WERI-Rb-1 (cell line): ENCODE measurements around the gene CNTNAP2.
A peak's percentile ranks its signal among the peaks of the same experiment; 100 is the strongest.

Source experiments
- DNase-seq: peaks from one replicate; pipeline ENCODE4 v3.0.0-alpha.2; 2020
- H3K27ac ChIP-seq: fragments of 250-450 bp; sonication (Bioruptor Pico); 2 replicates; pipeline ENCODE4 v1.5.1; 2020; ENCODE audit warnings: mild to moderate bottlenecking, moderate library complexity
- H3K27me3 ChIP-seq: fragments of 250-450 bp; sonication (Bioruptor Pico); 2 replicates; pipeline ENCODE4 v1.5.1; 2021; ENCODE audit warnings: mild to moderate bottlenecking, low read depth, moderate library complexity; ENCODE audit not compliant: insufficient read depth, severe bottlenecking
- H3K36me3 ChIP-seq: fragments of 250-450 bp; sonication (Bioruptor Pico); 2 replicates; pipeline ENCODE4 v1.5.1; 2020; ENCODE audit warnings: mild to moderate bottlenecking, moderate library complexity
- H3K4me3 ChIP-seq: 2 replicates; pipeline ENCODE4 v1.5.1; 2011; ENCODE audit warnings: low read depth, mild to moderate bottlenecking, control low read depth, low read length
- H3K9me3 ChIP-seq: fragments of 250-450 bp; sonication (Bioruptor Pico); 2 replicates; pipeline ENCODE4 v1.5.1; 2021; ENCODE audit warnings: mild to moderate bottlenecking, moderate library complexity; ENCODE audit not compliant: severe bottlenecking
- TF ChIP-seq, protein P1 (sequence below): IDR thresholded peaks from 2 replicates; pipeline ENCODE4 v1.5.1; 2011; ENCODE audit warnings: low read depth, mild to moderate bottlenecking, control low read depth, inconsistent platforms, low read length

CNTNAP2 gene

DNA sequence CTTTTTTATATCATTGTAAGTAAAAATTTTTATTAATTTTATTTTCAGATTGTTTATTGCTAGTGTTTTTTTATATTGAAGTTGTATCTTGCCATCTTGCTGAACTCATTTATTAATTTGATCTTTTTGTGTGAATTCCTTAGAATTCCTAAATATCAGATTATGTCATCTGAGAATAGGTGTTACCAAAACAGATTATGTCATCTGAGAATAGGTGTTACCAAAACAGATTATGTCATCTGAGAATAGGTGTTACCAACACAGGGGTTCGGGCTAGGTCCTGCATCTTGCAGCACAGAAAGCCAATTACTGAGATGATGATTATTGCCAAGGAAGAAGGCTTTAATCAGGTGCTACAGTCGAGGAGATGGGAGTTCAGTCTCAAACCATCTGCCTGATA is 383.4 kb downstream of the CNTNAP2 start:
- H3K4me3 ChIP-seq, result no peak overlapping the region
- no peaks in the 10 kb centered on the region for H3K27me3 ChIP-seq
- peaks cover 12% of the 10 kb centered on the region for H3K9me3 ChIP-seq
- no peak overlapping the region for H3K27ac ChIP-seq
- no peak for DNase-seq
- no peaks in the 10 kb centered on the region for H3K36me3 ChIP-seq
- TF ChIP-seq, protein P1, sequence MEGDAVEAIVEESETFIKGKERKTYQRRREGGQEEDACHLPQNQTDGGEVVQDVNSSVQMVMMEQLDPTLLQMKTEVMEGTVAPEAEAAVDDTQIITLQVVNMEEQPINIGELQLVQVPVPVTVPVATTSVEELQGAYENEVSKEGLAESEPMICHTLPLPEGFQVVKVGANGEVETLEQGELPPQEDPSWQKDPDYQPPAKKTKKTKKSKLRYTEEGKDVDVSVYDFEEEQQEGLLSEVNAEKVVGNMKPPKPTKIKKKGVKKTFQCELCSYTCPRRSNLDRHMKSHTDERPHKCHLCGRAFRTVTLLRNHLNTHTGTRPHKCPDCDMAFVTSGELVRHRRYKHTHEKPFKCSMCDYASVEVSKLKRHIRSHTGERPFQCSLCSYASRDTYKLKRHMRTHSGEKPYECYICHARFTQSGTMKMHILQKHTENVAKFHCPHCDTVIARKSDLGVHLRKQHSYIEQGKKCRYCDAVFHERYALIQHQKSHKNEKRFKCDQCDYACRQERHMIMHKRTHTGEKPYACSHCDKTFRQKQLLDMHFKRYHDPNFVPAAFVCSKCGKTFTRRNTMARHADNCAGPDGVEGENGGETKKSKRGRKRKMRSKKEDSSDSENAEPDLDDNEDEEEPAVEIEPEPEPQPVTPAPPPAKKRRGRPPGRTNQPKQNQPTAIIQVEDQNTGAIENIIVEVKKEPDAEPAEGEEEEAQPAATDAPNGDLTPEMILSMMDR, result no peak

DNA sequence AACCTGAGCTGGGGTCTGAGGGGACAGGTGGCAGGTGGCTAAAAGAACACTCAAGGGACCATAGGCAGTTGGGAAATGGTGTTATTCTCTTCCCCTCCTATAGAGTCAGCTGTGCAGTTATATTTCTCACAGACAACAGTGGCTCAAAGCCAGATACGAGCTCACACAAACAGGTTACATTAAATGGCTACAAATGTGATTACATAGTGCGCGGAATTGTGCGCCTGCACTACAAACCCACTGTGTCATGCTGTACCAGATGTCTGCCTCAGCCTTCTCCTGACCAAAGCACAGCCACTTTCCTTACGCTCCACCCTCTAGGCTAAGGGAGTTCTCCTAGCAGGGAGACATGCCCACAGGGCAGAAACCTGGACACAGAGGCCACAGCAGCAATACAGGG is 387.2 kb downstream of the CNTNAP2 start:
- Histone ChIP-seq H3K27me3 (no peaks in the 10 kb centered on the region), H3K9me3 (peaks cover 12% of the 10 kb centered on the region), H3K27ac (no peak overlapping the region), H3K4me3 (no peak overlapping the region), H3K36me3 (no peaks in the 10 kb centered on the region)
- TF ChIP-seq, protein P1, result no peak
- no peak for DNase-seq

DNA sequence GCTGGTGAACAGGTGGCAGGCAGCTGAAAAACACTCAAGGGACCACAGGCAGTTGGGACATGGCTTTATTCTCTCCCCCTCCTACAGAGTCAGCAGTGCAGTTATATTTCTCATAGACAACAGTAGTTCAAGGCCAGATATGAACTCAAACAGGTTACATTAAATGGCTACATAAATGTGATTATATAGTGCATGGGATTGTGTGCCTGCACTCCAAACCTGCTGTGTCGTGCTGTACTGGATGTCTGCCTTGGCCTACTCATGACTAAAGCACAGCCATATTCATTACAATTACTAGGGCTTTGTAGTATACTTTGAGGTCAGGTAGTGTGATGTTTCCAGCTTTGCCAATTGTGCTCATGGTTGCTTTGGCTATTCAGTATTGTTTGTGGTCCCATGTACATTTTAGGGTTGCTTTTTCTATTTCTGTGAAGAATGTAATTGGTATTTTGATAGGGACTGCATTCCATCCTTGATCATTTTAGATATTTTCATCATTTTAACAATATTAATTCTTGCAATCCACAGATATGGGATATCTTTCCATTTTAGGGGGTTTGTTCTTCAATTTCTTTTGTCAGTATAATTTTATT is 393.6 kb downstream of the CNTNAP2 start:
- peaks cover 12% of the 10 kb centered on the region for H3K9me3 ChIP-seq
- no peak for DNase-seq
- no peaks in the 10 kb centered on the region for H3K27me3 ChIP-seq
- TF ChIP-seq, protein P1, result no peak
- no peak overlapping the region for H3K4me3 ChIP-seq
- H3K27ac ChIP-seq, result no peak overlapping the region
- no peaks in the 10 kb centered on the region for H3K36me3 ChIP-seq

DNA sequence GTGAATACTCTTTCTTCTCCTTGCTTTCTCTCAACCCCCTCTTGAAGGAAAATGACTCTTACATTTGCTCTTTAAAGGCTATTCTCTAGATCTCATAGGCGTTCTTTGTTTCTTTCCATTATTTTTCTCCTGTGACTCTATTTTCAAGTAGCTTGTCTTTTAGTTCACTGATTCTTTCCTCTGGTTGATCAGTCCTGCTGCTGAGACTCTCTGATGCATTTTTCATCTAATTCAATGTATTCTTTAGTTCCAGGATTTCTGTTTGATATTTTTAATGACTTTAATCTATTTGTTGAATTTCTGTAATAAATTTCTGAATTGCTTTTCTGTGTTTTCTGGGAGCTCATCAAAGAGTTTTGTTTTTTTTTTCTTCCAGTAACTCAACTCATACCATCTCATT is 397.7 kb downstream of the CNTNAP2 start:
- Histone ChIP-seq H3K27me3 (no peaks in the 10 kb centered on the region), H3K36me3 (no peaks in the 10 kb centered on the region), H3K4me3 (no peak overlapping the region), H3K27ac (no peak overlapping the region), H3K9me3 (peaks cover 12% of the 10 kb centered on the region)
- TF ChIP-seq, protein P1, result no peak
- no peak for DNase-seq

DNA sequence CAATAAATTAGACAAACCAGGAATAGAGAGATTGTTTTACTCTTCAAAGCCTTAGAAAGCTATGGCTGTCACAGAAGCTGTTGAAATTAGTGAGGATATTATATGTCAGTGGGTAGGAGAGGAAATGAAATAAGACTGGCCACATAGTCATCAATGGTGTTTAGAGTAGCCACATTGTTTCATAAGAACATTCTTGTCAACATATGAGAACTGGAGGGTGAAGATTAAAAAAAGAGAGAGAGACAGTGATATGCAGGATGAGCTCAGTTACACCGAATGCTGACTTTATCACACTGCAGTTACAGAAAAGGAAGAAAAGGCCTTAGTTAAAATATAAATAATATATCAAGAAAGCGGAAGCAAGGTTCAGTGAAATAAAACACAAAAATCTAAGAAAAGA is 412.0 kb downstream of the CNTNAP2 start:
- Histone ChIP-seq H3K4me3 (no peak overlapping the region), H3K27ac (no peak overlapping the region), H3K36me3 (no peaks in the 10 kb centered on the region), H3K9me3 (no peaks in the 10 kb centered on the region), H3K27me3 (no peaks in the 10 kb centered on the region)
- no peak for DNase-seq
- TF ChIP-seq, protein P1, result no peak

DNA sequence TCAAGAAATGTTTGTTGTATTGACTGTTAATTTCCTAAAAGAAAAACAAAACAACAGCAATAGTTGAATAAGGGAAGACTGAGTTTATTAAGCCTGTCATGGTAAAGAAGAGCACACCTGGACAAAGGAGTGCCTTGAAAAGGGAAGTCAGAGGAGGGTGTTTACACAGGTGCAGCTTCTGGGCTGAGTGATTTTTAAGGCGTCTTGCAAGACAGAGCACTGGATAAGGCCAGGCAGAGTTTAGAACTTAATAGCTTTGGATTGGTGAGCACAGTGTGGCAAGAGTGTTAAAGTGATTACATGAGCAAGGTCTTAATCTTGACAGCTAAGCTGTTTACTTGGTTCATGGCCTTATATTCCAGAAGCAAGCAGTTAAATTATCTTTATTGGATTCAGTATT is 423.2 kb downstream of the CNTNAP2 start:
- no peaks in the 10 kb centered on the region for H3K36me3 ChIP-seq
- no peaks in the 10 kb centered on the region for H3K27me3 ChIP-seq
- H3K9me3 ChIP-seq, result no peaks in the 10 kb centered on the region
- no peak overlapping the region for H3K27ac ChIP-seq
- TF ChIP-seq, protein P1, result no peak
- no peak overlapping the region for H3K4me3 ChIP-seq
- DNase-seq, result peak; percentile 52
